Measurements from ENCODE around the gene MRI1.

DNA sequence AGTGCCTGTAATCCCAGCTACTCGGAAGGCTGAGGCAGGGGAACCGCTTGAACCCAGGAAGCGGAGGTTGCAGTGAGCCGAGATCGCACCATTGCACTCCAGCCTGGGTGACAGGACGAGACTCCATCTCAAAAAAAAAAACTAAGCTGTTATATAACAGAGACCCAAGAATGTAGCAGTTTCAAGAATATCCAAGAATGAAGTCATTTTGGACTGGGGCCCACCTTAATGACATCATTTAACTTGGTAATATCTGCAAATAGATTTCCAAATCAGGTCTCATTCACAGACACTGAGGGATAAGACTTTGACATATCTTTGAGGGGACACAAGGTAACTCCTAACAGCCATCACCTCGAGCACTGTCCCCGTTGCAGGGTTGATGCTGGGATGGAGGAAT is 36.5 kb upstream of the MRI1 start:
- TF ChIP-seq EZH2 (IDR thresholded peaks at IDR 0.05; ENCODE audit: insufficient read depth, poor library complexity, severe bottlenecking) (no peak), EZH2phosphoT487 (IDR thresholded peaks at IDR 0.05; ENCODE audit: insufficient read depth, low read depth) (no peak)

All from GM23248 (cell line).